Measurements from ENCODE around the gene KCNQ2. TPM values are rescaled to one million over a fixed set of nuclear protein-coding genes. Genes with fewer than 3 reads are reported as not detected.

The KCNQ2 gene
- not detected in 2 replicates for total RNA-seq

DNA sequence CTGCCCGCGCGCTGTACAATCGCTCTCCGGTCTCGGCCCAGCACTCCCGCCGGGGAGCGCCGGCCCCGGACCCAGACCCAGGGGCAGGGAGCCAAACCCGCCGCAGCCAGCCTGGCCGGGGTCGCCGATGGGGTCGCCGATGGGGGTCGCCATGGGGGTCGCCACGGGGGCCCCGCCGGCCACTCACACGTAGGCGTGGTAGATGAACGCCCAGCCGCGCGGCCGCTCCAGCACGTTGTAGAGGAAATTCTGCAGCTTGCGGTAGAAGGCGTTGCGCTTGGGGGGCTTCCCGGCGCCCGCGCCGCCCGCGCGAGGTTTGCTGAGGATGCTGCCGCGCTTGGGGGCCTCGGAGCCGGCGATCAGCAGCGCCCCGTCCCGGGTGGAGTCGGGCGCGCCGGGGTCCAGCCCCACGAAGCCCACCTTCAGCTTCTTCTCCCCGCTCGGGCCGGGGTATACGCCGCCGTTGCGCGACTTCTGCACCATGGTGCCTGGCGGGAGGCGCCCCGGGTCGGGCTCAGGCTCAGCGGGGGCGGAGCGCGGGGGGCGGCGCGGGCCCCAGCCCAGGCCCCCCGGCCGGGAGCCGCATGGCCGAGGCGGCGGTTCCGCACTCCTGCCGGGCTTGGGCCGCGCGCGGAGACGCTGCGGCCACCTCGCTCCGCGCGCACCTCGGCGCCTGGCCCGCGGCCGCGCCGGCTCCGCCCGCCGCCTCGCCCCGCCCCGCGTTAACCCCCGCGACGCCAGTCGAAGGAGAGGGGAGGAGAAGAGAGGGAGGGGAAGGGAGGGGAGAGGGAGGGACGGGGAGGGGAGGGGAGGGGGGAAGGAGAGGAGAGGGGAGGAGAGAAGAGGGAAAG lies at the start of gene KCNQ2:
Gene KCNQ2 (minus strand): TSS at position 675 of the 851 bp plus-strand sequence. CDS start 192 bp downstream, at position 483.

GRCh38 chr20:63520504-63520933 lies 48.1 kb upstream of the KCNQ2 start, which contains the start of gene PPDPF:
PPDPF (plus strand) TSS chr20:63520765; CDS start chr20:63521309, 544 bp downstream.

DNA sequence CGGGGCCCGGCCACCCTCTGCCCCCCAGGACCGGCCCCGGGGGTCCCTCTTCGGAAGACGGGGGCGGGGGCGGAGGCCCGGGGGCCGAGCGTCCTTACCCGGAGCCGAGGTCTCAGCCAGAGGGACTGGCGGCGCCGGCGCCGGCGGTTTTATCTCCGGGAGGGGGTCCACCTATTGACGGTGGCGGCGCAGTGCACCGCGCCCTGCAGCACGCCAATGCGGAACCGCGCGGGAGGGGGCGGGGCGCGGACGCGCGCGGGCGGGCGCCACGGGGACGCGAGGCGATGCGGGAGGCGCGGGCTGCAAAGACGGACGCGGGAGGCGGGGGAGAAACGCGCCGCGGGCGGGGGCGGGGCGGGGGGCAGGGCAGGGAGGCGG lies 26.5 kb upstream of the KCNQ2 start, which contains the start of gene EEF1A2:
Gene EEF1A2 (minus strand): TSS at position 124 of the 378 bp plus-strand sequence. CDS start 1,320 bp downstream, outside the sequence.

GRCh38 chr20:63360850-63361518 lies 111.5 kb downstream of the KCNQ2 start, which contains the start of gene CHRNA4:
CHRNA4 (minus strand) TSS chr20:63361349; CDS start chr20:63361165, 184 bp downstream.

Other genes starting within 250 kb of the KCNQ2 start
- gene BIRC7, start 236.8 kb downstream of the KCNQ2 start, total RNA-seq = not detected in 2 replicates
- gene NKAIN4, start 218.2 kb downstream of the KCNQ2 start, total RNA-seq = not detected in 2 replicates
- gene ARFGAP1, start 199.8 kb downstream of the KCNQ2 start, total RNA-seq = 51.8 and 63.5 TPM in 2 replicates
- not detected in 2 replicates for gene COL20A1, start 179.5 kb downstream of the KCNQ2 start, total RNA-seq
- gene CHRNA4, start 111.3 kb downstream of the KCNQ2 start, total RNA-seq = not detected in 2 replicates
- gene EEF1A2, start 26.4 kb upstream of the KCNQ2 start, total RNA-seq = not detected in 2 replicates
- 58.6 and 66.9 TPM in 2 replicates for gene PPDPF, start 48.1 kb upstream of the KCNQ2 start, total RNA-seq
- gene PTK6, start 64.7 kb upstream of the KCNQ2 start, total RNA-seq = under 0.01 TPM in 1 of 2 replicates, not detected in the other
- gene SRMS, start 75.1 kb upstream of the KCNQ2 start, total RNA-seq = not detected in 2 replicates
- 0.20 and 0.37 TPM in 2 replicates for gene FNDC11, start 81.5 kb upstream of the KCNQ2 start, total RNA-seq
- gene HELZ2, start 101.6 kb upstream of the KCNQ2 start, total RNA-seq = 21.3 and 35.6 TPM in 2 replicates
- gene GMEB2, start 154.4 kb upstream of the KCNQ2 start, total RNA-seq = 6.6 and 12.1 TPM in 2 replicates
- gene STMN3, start 180.8 kb upstream of the KCNQ2 start, total RNA-seq = 8.8 and 15.1 TPM in 2 replicates
- 11.8 and 18.2 TPM in 2 replicates for gene RTEL1, start 185.7 kb upstream of the KCNQ2 start, total RNA-seq
- 8.2 and 10.7 TPM in 2 replicates for gene TNFRSF6B, start 224.0 kb upstream of the KCNQ2 start, total RNA-seq
- gene ARFRP1, start 235.3 kb upstream of the KCNQ2 start, total RNA-seq = 23.5 and 29.7 TPM in 2 replicates
- 15.1 and 19.4 TPM in 2 replicates for gene ZGPAT, start 235.4 kb upstream of the KCNQ2 start, total RNA-seq

All from subcutaneous preadipocyte (primary cell).